CD14-positive monocyte (primary cell): Measurements from ENCODE around the gene TXN. TPM values are rescaled to one million over a fixed set of nuclear protein-coding genes. Genes with fewer than 3 reads are reported as not detected.
"Not testable (repeated sequence)": the region's sequence is repeated elsewhere in the genome, so short reads cannot be mapped to it uniquely, and the experiment has no call there.

ENCODE experiments used
- DNase-seq, 3 donors: peaks; one replicate each; pipeline ENCODE4 v3.0.0-alpha.2; 2011 to 2022
- H2AFZ ChIP-seq: 2 replicates; pipeline ENCODE4 v1.6.0; 2012; ENCODE audit warnings: mild to moderate bottlenecking, low read depth, low read length, inconsistent platforms; ENCODE audit not compliant: insufficient read depth, poor library complexity, severe bottlenecking
- H3K27ac ChIP-seq, 2 donors: 1 replicate in 1 of 2; 2 replicates in 1 of 2; pipeline ENCODE4 v1.5.1; 2012 to 2013; ENCODE audit warnings: low read length in 2 of 2, control low read depth in 1 of 2, inconsistent platforms in 1 of 2, low read depth in 1 of 2, mild to moderate bottlenecking in 1 of 2
- H3K27me3 ChIP-seq, 2 donors: one replicate each; pipeline versions ENCODE4 v1.6.0 to v1.6.1; 2011 to 2013; ENCODE audit warnings: low read length in 2 of 2; ENCODE audit not compliant: control insufficient read depth in 2 of 2, insufficient read depth in 2 of 2
- H3K36me3 ChIP-seq, 2 donors: replicated peaks in 1 of 2; 1 replicate in 1 of 2; 2 replicates in 1 of 2; pipeline versions ENCODE4 v1.5.1 to v1.6.1; 2012 to 2013; ENCODE audit warnings: low read length in 2 of 2, control low read depth in 1 of 2, inconsistent platforms in 1 of 2, mild to moderate bottlenecking in 1 of 2; ENCODE audit not compliant: insufficient read depth in 2 of 2, control insufficient read depth in 1 of 2
- H3K4me1 ChIP-seq, 2 donors: 1 replicate in 1 of 2; 2 replicates in 1 of 2; pipeline versions ENCODE4 v1.5.1 to v1.6.1; 2012 to 2013; ENCODE audit warnings: low read length in 2 of 2, control low read depth in 1 of 2, inconsistent platforms in 1 of 2, mild to moderate bottlenecking in 1 of 2, moderate library complexity in 1 of 2; ENCODE audit not compliant: insufficient read depth in 2 of 2, control insufficient read depth in 1 of 2
- H3K4me2 ChIP-seq: replicated peaks from 2 replicates; pipeline ENCODE3; 2012; ENCODE audit warnings: low read length, moderate library complexity, mild to moderate bottlenecking; ENCODE audit not compliant: poor library complexity, severe bottlenecking; ENCODE audit errors: extremely low read depth
- H3K4me3 ChIP-seq, 3 experiments: fragments of 200-600 bp in 1 of 3; sonication (generic) in 1 of 3; replicated peaks in 1 of 3; 1 replicate in 2 of 3; 2 replicates in 1 of 3; pipeline ENCODE4 v1.5.1; 2011 to 2013; ENCODE audit warnings: low read length in 3 of 3, mild to moderate bottlenecking in 3 of 3, control low read depth in 2 of 3, low read depth in 2 of 3, inconsistent platforms in 1 of 3, moderate library complexity in 1 of 3
- H3K79me2 ChIP-seq: 2 replicates; pipeline ENCODE4 v1.6.0; 2012; ENCODE audit warnings: mild to moderate bottlenecking, control low read depth, inconsistent platforms, low read length, moderate library complexity; ENCODE audit not compliant: insufficient read depth
- H3K9ac ChIP-seq: 2 replicates; pipeline ENCODE4 v1.6.0; 2017; ENCODE audit warnings: low read length, mild to moderate bottlenecking; ENCODE audit not compliant: insufficient read depth, poor library complexity, severe bottlenecking
- H3K9me3 ChIP-seq, 2 donors: replicated peaks in 1 of 2; 1 replicate in 1 of 2; 2 replicates in 1 of 2; pipeline versions ENCODE4 v1.5.1 to v1.6.1; 2012 to 2013; ENCODE audit warnings: low read length in 2 of 2, control low read depth in 1 of 2; ENCODE audit not compliant: control insufficient read depth in 1 of 2, insufficient read depth in 1 of 2
- H4K20me1 ChIP-seq: 2 replicates; pipeline ENCODE4 v1.6.0; 2012; ENCODE audit warnings: mild to moderate bottlenecking, low read length, control low read depth, moderate library complexity; ENCODE audit not compliant: insufficient read depth
- H3K27ac Mint-ChIP-seq, 7 donors: one replicate each; pipeline ENCODE4 v1.8.0; 2020; ENCODE audit warnings: mild to moderate bottlenecking in 7 of 7, mixed read lengths in 7 of 7, moderate library complexity in 6 of 7, inconsistent platforms in 2 of 7
- H3K27me3 Mint-ChIP-seq, 3 donors: one replicate each; pipeline ENCODE4 v1.8.0; 2021 to 2022; ENCODE audit warnings: low read depth in 3 of 3, mild to moderate bottlenecking in 3 of 3, mixed read lengths in 3 of 3, moderate library complexity in 3 of 3, inconsistent platforms in 1 of 3
- H3K36me3 Mint-ChIP-seq, 2 donors: one replicate each; pipeline ENCODE4 v1.8.0; 2020; ENCODE audit warnings: mixed read lengths in 2 of 2, inconsistent platforms in 1 of 2, mild to moderate bottlenecking in 1 of 2
- H3K4me1 Mint-ChIP-seq: one replicate; pipeline ENCODE4 v1.8.0; 2020; ENCODE audit warnings: mild to moderate bottlenecking, mixed read lengths
- H3K4me3 Mint-ChIP-seq, 2 donors: one replicate each; pipeline ENCODE4 v1.8.0; 2020; ENCODE audit warnings: mild to moderate bottlenecking in 2 of 2, mixed read lengths in 2 of 2, moderate library complexity in 1 of 2
- H3K9me3 Mint-ChIP-seq, 7 donors: one replicate each; pipeline ENCODE4 v1.8.0; 2020 to 2022; ENCODE audit warnings: mixed read lengths in 7 of 7, mild to moderate bottlenecking in 6 of 7, moderate library complexity in 6 of 7, inconsistent platforms in 2 of 7
- WGBS: methylation state at CpG from one replicate; pipeline ENCODE4 v1.1.5; 2013; ENCODE audit warnings: missing lambda C conversion rate; ENCODE audit not compliant: insufficient coverage; 5-methylcytosine and 5-hydroxymethylcytosine counted together
- intact Hi-C, 2 donors: fragments of 100-400 bp; cut with micrococcal nuclease; formaldehyde crosslinking; loops; one replicate each; pipeline versions ENCODE4 v1.15.0 to v1.15.1; 2023
- polyA plus RNA-seq, 3 donors: library from polyadenylated mRNA; depleted of rRNA in 1 of 3; unstranded in 2 of 3; stranded (reverse) in 1 of 3; fragments of 300-500 nt in 2 of 3; fragments of >200 nt in 1 of 3; fragmentation: Illumina TruSeq in 2 of 3; gene quantifications; 1 replicate in 2 of 3; 2 replicates in 1 of 3; pipeline ENCODE4 v1.2.3, GENCODE V29; 2012 to 2021
- TF ChIP-seq, protein P1 (sequence below): fragments of 200-600 bp; IDR thresholded peaks from one replicate; pipeline ENCODE4 v1.8.0; 2022; ENCODE audit warnings: antibody characterized with exemption, mild to moderate bottlenecking

TXN gene
- polyA plus RNA-seq, 3 donors, result 91.8 to 224 (median 209) TPM

DNA sequence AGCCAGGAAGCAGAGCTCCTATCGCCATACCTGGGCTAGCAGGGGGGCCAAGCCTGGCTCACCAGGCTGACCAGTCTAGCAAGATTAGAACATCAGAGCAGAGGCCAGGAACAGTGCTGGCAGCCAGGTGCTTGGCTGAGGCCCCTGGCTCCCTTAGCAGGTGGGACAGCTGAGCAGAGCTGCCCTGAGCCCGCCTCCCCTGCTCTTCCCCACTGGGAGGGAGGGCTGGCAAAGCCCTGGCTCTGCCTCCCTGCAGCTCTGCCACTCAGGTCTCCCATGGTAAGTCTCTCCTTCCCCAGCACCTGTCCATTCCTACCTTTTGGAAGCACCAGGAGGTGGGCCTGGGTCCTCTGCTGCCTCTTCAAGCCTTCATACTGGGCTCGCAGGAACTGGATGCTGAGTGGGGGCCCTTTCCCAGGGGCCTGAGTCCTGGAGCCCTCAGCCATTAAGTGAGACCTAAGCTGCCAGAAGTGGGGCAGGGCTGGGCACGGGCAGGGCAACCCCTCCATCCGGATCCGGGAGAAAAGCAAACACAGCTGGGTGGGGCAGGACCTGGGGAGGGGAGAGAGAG lies 49.2 kb downstream of the TXN start:
- H3K36me3 Mint-ChIP-seq, result no peaks in the 10 kb centered on the region
- H3K4me1 ChIP-seq, result no peaks in the 10 kb centered on the region
- DNase-seq, result no peak
- no peak overlapping the region for H3K4me2 ChIP-seq
- H3K27me3 ChIP-seq, result no peaks in the 10 kb centered on the region
- no peak overlapping the region for H3K27ac Mint-ChIP-seq
- H3K4me3 Mint-ChIP-seq, result no peak overlapping the region
- H4K20me1 ChIP-seq, result no peaks in the 10 kb centered on the region
- intact Hi-C loops, result no loop called here
- H3K27me3 Mint-ChIP-seq, result peaks cover 3 to 9% (median 4%) of the 10 kb centered on the region in 3 donors
- no peak overlapping the region for H3K27ac ChIP-seq
- no peak overlapping the region for H2AFZ ChIP-seq
- TF ChIP-seq, protein P1, sequence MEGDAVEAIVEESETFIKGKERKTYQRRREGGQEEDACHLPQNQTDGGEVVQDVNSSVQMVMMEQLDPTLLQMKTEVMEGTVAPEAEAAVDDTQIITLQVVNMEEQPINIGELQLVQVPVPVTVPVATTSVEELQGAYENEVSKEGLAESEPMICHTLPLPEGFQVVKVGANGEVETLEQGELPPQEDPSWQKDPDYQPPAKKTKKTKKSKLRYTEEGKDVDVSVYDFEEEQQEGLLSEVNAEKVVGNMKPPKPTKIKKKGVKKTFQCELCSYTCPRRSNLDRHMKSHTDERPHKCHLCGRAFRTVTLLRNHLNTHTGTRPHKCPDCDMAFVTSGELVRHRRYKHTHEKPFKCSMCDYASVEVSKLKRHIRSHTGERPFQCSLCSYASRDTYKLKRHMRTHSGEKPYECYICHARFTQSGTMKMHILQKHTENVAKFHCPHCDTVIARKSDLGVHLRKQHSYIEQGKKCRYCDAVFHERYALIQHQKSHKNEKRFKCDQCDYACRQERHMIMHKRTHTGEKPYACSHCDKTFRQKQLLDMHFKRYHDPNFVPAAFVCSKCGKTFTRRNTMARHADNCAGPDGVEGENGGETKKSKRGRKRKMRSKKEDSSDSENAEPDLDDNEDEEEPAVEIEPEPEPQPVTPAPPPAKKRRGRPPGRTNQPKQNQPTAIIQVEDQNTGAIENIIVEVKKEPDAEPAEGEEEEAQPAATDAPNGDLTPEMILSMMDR, result no peak
- no peaks in the 10 kb centered on the region for H3K9me3 ChIP-seq
- no peaks in the 10 kb centered on the region for H3K36me3 ChIP-seq
- 65% methylated on average over 6 of the region's 6 CpGs for WGBS
- H3K79me2 ChIP-seq, result no peaks in the 10 kb centered on the region
- peaks cover 0 to 3% (median 0%) of the 10 kb centered on the region in 7 donors for H3K9me3 Mint-ChIP-seq
- H3K4me3 ChIP-seq, result no peak overlapping the region
- no peak overlapping the region for H3K9ac ChIP-seq
- H3K4me1 Mint-ChIP-seq, result no peaks in the 10 kb centered on the region

- Histone ChIP-seq H4K20me1 (no peaks in the 10 kb centered on the region), H3K79me2 (no peaks in the 10 kb centered on the region), H3K9me3 (no peaks in the 10 kb centered on the region), H3K27me3 (no peaks in the 10 kb centered on the region), H3K27ac (no peak overlapping the region), H3K36me3 (no peaks in the 10 kb centered on the region), H3K4me2 (no peak overlapping the region), H3K9ac (no peak overlapping the region), H3K4me1 (no peaks in the 10 kb centered on the region), H2AFZ (no peak overlapping the region), H3K4me3 (no peak overlapping the region)
- 90% methylated on average over 1 of the region's 1 CpG for WGBS
- Mint-ChIP-seq H3K9me3 (peaks cover 0 to 3% (median 0%) of the 10 kb centered on the region in 7 donors), H3K36me3 (no peaks in the 10 kb centered on the region), H3K27me3 (peaks cover 4 to 9% (median 4%) of the 10 kb centered on the region in 3 donors), H3K4me1 (no peaks in the 10 kb centered on the region), H3K27ac (no peak overlapping the region), H3K4me3 (no peak overlapping the region)
- TF ChIP-seq, protein P1, result no peak
- intact Hi-C loops, result no loop called here
- no peak for DNase-seq
These were observed 49.9 kb downstream of the TXN start for GRCh38 chr9:110206389-110206788.

DNA sequence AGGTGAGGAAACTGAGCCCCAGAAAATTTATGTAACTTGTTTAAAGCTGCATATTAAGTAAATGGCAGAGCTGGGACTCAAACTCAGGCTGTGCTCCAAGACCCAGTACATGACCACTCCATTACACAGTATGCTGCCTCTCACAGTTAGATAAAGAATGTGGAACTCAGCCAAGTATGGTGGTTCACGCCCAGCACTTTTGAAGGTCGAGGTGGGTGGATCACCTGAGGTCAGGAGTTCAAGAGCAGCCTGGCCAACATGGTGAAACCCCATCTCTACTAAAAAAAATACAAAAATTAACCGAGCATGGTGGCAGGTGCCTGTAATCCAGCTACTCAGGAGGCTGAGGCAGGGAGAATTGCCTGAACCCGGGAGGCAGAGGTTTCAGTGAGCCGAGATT lies 50.7 kb downstream of the TXN start:
- H3K4me1 ChIP-seq, result not testable (repeated sequence)

More for the DNA sequence above, 50.7 kb downstream of the TXN start:
- H3K79me2 ChIP-seq, H3K36me3 ChIP-seq, H2AFZ ChIP-seq, H3K27ac Mint-ChIP-seq, H3K27me3 ChIP-seq, H3K4me3 Mint-ChIP-seq, H4K20me1 ChIP-seq, H3K27ac ChIP-seq, H3K9me3 ChIP-seq, DNase-seq, H3K36me3 Mint-ChIP-seq, H3K4me3 ChIP-seq, H3K4me2 ChIP-seq, intact Hi-C loops, H3K4me1 Mint-ChIP-seq, H3K9me3 Mint-ChIP-seq, H3K9ac ChIP-seq, H3K27me3 Mint-ChIP-seq: not testable (repeated sequence)
- 92% methylated on average over 4 of the region's 5 CpGs for WGBS
